Gastrocnemius medialis (tissue), 4 donors: ENCODE data around the gene CCNC. TPM values are rescaled to one million over a fixed set of nuclear protein-coding genes. Genes with fewer than 3 reads are reported as not detected.

Source experiments
- ATAC-seq, 2 donors: fragments of 150-250 bp; one replicate each; pipeline ENCODE4 v1.9.1; 2016
- DNase-seq, 2 donors: peaks; one replicate each; pipeline ENCODE4 v3.0.0-alpha.2; 2019
- H3K27ac ChIP-seq, 4 donors: fragments of 200-600 bp; sonication (generic); 1 replicate in 1 of 4; 2 replicates in 3 of 4; pipeline ENCODE4 v1.5.1; 2016 to 2018; ENCODE audit warnings: mild to moderate bottlenecking in 2 of 4, moderate library complexity in 1 of 4
- H3K27me3 ChIP-seq, 3 donors: fragments of 200-600 bp; sonication (generic) in 2 of 3; 1 replicate in 1 of 3; 2 replicates in 2 of 3; pipeline versions ENCODE4 v1.5.1 to v1.6.0; 2016 to 2019; ENCODE audit warnings: mild to moderate bottlenecking in 1 of 3, moderate library complexity in 1 of 3
- H3K36me3 ChIP-seq, 2 donors: fragments of 200-600 bp; sonication (generic) in 1 of 2; one replicate each; pipeline ENCODE4 v1.5.1; 2017 to 2018
- H3K4me1 ChIP-seq, 2 donors: fragments of 200-600 bp; sonication (generic) in 1 of 2; one replicate each; pipeline ENCODE4 v1.5.1; 2016 to 2017; ENCODE audit warnings: mild to moderate bottlenecking in 2 of 2
- H3K4me3 ChIP-seq, 4 donors: fragments of 200-600 bp; sonication (generic) in 3 of 4; 1 replicate in 1 of 4; 2 replicates in 3 of 4; pipeline ENCODE4 v1.5.1; 2016 to 2019; ENCODE audit warnings: mild to moderate bottlenecking in 2 of 4
- H3K9me3 ChIP-seq, 3 donors: fragments of 200-600 bp; sonication (generic) in 2 of 3; 1 replicate in 1 of 3; 2 replicates in 2 of 3; pipeline ENCODE4 v1.5.1; 2016 to 2019
- POLR2A ChIP-seq, 2 donors: fragments of 450-650 bp; IDR thresholded peaks; one replicate each; pipeline ENCODE4 v1.6.1; 2017; ENCODE audit warnings: antibody characterized with exemption in 2 of 2, mild to moderate bottlenecking in 2 of 2, moderate library complexity in 2 of 2
- in situ Hi-C, 4 donors: fragments of 200-750 bp; cut with MboI; loops; one replicate each; pipeline versions ENCODE4 v1.15.0 to v1.8.0; 2017; ENCODE audit warnings: low sequenced_read_pairs in 4 of 4
- intact Hi-C: fragments of 100-400 bp; cut with DNase I; formaldehyde crosslinking; loops from one replicate; pipeline ENCODE4 v1.15.1; 2023; ENCODE audit warnings: low total_unique reads
- total RNA-seq, 4 donors: library from RNA; depleted of rRNA; stranded (reverse); fragments of >200 nt; gene quantifications; one replicate each; pipeline versions ENCODE4 v1.1.0 to v1.2.3, GENCODE V29; 2016
- TF ChIP-seq, protein P1 (sequence below), 5 experiments: fragments of 450-650 bp in 3 of 5; fragments of 200-600 bp in 2 of 5; sonication (generic) in 2 of 5; IDR thresholded peaks in 4 of 5; conservative IDR thresholded peaks in 1 of 5; 1 replicate in 4 of 5; 2 replicates in 1 of 5; pipeline ENCODE4 v1.5.1; 2016 to 2019; ENCODE audit warnings: antibody characterized with exemption in 5 of 5, mild to moderate bottlenecking in 3 of 5, moderate library complexity in 3 of 5

Gene CCNC
- total RNA-seq, 4 donors from 2014 or later, result 18.1 to 45.4 (median 25.8) TPM

DNA sequence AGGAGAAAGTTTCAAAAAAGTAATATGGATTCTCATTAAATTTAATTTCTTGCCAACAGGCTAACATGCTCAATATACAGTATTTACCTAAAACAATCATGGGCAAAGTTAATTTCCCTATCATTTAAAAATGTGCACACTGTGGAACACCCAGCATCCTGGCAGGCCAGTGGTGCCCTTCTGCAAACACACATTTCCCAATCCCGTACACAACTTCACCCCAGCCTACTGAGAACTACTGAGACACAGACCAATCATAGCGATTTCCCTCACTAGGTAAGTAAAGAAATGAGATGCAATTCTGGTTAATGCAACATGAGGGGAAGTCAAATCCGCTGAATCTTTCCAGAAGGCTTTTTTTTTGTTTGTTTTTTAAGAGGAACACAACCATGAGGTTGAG lies 60.8 kb downstream of the CCNC start:
- intact Hi-C loops (no loop called here), in situ Hi-C loops (no loop called here)
- H3K4me3 ChIP-seq, result no peak overlapping the region
- ATAC-seq (no peak), DNase-seq (no peak)
- no peak overlapping the region for H3K27ac ChIP-seq
- H3K4me1 ChIP-seq, result peaks cover 0 to 3% of the 10 kb centered on the region in 2 donors
- no peaks in the 10 kb centered on the region for H3K9me3 ChIP-seq
- H3K27me3 ChIP-seq, result no peaks in the 10 kb centered on the region
- peaks cover 2 to 39% of the 10 kb centered on the region in 2 donors for H3K36me3 ChIP-seq
- no peak for TF ChIP-seq POLR2A (IDR thresholded peaks at IDR 0.05)
- TF ChIP-seq, protein P1, sequence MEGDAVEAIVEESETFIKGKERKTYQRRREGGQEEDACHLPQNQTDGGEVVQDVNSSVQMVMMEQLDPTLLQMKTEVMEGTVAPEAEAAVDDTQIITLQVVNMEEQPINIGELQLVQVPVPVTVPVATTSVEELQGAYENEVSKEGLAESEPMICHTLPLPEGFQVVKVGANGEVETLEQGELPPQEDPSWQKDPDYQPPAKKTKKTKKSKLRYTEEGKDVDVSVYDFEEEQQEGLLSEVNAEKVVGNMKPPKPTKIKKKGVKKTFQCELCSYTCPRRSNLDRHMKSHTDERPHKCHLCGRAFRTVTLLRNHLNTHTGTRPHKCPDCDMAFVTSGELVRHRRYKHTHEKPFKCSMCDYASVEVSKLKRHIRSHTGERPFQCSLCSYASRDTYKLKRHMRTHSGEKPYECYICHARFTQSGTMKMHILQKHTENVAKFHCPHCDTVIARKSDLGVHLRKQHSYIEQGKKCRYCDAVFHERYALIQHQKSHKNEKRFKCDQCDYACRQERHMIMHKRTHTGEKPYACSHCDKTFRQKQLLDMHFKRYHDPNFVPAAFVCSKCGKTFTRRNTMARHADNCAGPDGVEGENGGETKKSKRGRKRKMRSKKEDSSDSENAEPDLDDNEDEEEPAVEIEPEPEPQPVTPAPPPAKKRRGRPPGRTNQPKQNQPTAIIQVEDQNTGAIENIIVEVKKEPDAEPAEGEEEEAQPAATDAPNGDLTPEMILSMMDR (IDR thresholded peaks at IDR 0.05 in 4 of 5, conservative IDR thresholded peaks at IDR 0.05 in 1 of 5), result no peak

DNA sequence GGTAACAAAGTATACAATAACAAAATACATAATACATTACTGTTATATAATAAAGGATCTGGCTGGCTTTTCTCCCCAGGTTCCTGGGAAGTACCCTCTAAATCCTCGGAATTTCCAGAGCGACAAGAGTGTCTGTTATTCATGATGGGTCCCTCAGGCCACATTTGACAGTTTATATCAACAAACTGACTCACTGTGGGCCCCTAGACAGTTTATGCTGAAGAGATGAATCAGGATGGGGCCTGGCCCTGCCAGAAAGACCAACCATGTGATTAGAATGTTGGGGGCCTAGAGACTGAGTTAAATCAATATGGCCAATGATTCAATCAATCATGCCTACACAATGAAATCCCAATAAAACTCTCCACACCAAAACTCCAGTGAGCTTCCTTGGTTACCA lies 66.7 kb downstream of the CCNC start:
- ATAC-seq (no peak), DNase-seq (no peak)
- Histone ChIP-seq H3K36me3 (peaks cover 2 to 48% of the 10 kb centered on the region in 2 donors), H3K27me3 (no peaks in the 10 kb centered on the region), H3K4me1 (no peaks in the 10 kb centered on the region), H3K9me3 (no peaks in the 10 kb centered on the region), H3K4me3 (no peak overlapping the region), H3K27ac (no peak overlapping the region)
- in situ Hi-C loops, result no loop called here
- TF ChIP-seq POLR2A (IDR thresholded peaks at IDR 0.05), result no peak
- TF ChIP-seq, protein P1 (IDR thresholded peaks at IDR 0.05 in 4 of 5, conservative IDR thresholded peaks at IDR 0.05 in 1 of 5), result no peak
- intact Hi-C loops, result no loop called here

DNA sequence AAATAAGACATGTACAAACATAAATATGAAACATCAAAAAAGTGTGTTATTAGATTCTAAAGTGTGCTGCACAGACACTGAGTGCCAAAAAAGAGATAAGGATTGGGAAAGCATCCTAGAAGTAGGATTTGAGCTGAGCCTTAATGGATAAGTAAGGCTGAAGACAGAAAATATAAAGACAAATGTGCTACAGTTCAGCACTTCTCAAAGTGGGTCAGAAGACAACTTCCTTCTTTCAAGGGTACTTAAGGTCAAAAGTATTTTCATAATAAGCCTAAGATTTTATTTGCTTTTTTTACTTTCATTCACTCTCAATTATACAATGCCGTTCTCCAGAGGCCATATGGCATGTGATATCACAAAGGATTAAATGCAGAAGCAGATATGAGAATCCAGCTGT lies 70.0 kb downstream of the CCNC start:
- DNase-seq (no peak), ATAC-seq (no peak)
- Histone ChIP-seq H3K27ac (no peak overlapping the region), H3K9me3 (no peaks in the 10 kb centered on the region), H3K27me3 (no peaks in the 10 kb centered on the region), H3K4me1 (no peaks in the 10 kb centered on the region), H3K36me3 (peaks cover 0 to 37% of the 10 kb centered on the region in 2 donors), H3K4me3 (no peak overlapping the region)
- intact Hi-C loops, result no loop called here
- no peak for TF ChIP-seq POLR2A (IDR thresholded peaks at IDR 0.05)
- TF ChIP-seq, protein P1 (IDR thresholded peaks at IDR 0.05 in 4 of 5, conservative IDR thresholded peaks at IDR 0.05 in 1 of 5), result no peak
- in situ Hi-C loops, result no loop called here

DNA sequence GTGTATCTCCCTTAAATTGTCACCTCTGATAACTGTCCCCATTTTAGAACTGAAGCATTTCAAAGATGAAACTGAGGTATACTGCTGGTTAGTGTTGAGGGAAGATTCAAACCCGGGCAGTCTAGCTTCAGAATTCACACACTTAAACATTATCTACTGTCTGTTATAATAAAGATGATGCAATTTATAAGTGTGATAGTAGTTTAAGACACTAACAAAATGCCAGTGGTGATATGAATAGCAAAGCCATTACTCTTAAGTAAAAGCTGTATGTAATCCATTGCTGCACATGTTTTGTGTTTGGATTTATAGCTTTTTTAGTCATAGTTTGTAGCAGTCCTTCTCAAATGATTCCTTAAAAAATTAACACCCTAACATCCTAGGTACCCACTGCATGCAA lies 73.0 kb downstream of the CCNC start:
- in situ Hi-C loops (no loop called here), intact Hi-C loops (no loop called here)
- no peak for ATAC-seq

More for the DNA sequence above, 73.0 kb downstream of the CCNC start:
- TF ChIP-seq, protein P1 (IDR thresholded peaks at IDR 0.05 in 4 of 5, conservative IDR thresholded peaks at IDR 0.05 in 1 of 5), result no peak
- no peak for TF ChIP-seq POLR2A (IDR thresholded peaks at IDR 0.05)
- Histone ChIP-seq H3K36me3 (peaks cover 0 to 13% of the 10 kb centered on the region in 2 donors), H3K4me1 (no peaks in the 10 kb centered on the region), H3K4me3 (no peak overlapping the region), H3K9me3 (no peaks in the 10 kb centered on the region), H3K27ac (no peak overlapping the region), H3K27me3 (no peaks in the 10 kb centered on the region)
- DNase-seq, result no peak

Other genes with a start within 250 kb of the CCNC start
- 1 to 10 TPM in 1 of 4 donors, under 1 TPM in 2, not detected in 1; 0.20 to 1.5 (median 0.80) TPM for gene FAXC, start 219.0 kb downstream of the CCNC start, total RNA-seq
- 10 to 100 TPM in 1 of 4 donors, 1 to 10 TPM in 3; 4.2 to 11.4 (median 7.3) TPM for gene COQ3, start 174.5 kb downstream of the CCNC start, total RNA-seq
- gene PNISR, start 143.4 kb downstream of the CCNC start, total RNA-seq, result 10 to 100 TPM; 20.5 to 86.1 (median 25.2) TPM
- gene USP45, start 53.2 kb downstream of the CCNC start, total RNA-seq, result 10 to 100 TPM in 3 of 4 donors, 1 to 10 TPM in 1; 7.6 to 14.6 (median 11.1) TPM
- gene PRDM13, start 38.2 kb upstream of the CCNC start, total RNA-seq, result not detected